GM19351 (cell line): ENCODE measurements around the gene MICB.
"Not testable (repeated sequence)": the region's sequence is repeated elsewhere in the genome, so short reads cannot be mapped to it uniquely, and the experiment has no call there.

Experiments
- ATAC-seq: cut with Tn5 transposase; IDR thresholded peaks from one replicate; pipeline ENCODE4 v1.9.1; 2021; ENCODE audit warnings: mild to moderate bottlenecking, moderate library complexity; ENCODE audit not compliant: unreplicated experiment

Gene MICB

GRCh38 chr6:31497531-31498476 lies at the start of gene MICB:
MICB (plus strand) TSS chr6:31498145; CDS start chr6:31498194, 49 bp downstream.
- peak; percentile 56 for ATAC-seq

- no peak for ATAC-seq
These were observed 47.2 kb upstream of the MICB start for GRCh38 chr6:31450751-31451150.

- ATAC-seq, result no peak
These were observed 45.1 kb upstream of the MICB start for GRCh38 chr6:31452859-31453258.

GRCh38 chr6:31453259-31453658 lies 44.7 kb upstream of the MICB start:
- no peak for ATAC-seq

GRCh38 chr6:31459864-31460263 lies 38.1 kb upstream of the MICB start:
- ATAC-seq, result not testable (repeated sequence)

GRCh38 chr6:31460361-31461025 lies 37.5 kb upstream of the MICB start:
- no peak for ATAC-seq

- ATAC-seq, result no peak
These were observed 35.6 kb upstream of the MICB start for GRCh38 chr6:31462026-31462963.

- peak; percentile 89 for ATAC-seq
These were observed 34.7 kb upstream of the MICB start for GRCh38 chr6:31462964-31463870.

- no peak for ATAC-seq
These were observed 33.4 kb upstream of the MICB start for GRCh38 chr6:31464252-31465184.

- no peak for ATAC-seq
These were observed 32.8 kb upstream of the MICB start for GRCh38 chr6:31465185-31465536.

- no peak for ATAC-seq
These were observed 32.2 kb upstream of the MICB start for GRCh38 chr6:31465718-31466117.

GRCh38 chr6:31466466-31466865 lies 31.5 kb upstream of the MICB start:
- no peak for ATAC-seq

- ATAC-seq, result no peak
These were observed 30.8 kb upstream of the MICB start for GRCh38 chr6:31467151-31467550.

GRCh38 chr6:31468311-31468710 lies 29.6 kb upstream of the MICB start:
- no peak for ATAC-seq

GRCh38 chr6:31470801-31471200 lies 27.1 kb upstream of the MICB start:
- ATAC-seq, result no peak

GRCh38 chr6:31471711-31472110 lies 26.2 kb upstream of the MICB start:
- no peak for ATAC-seq

GRCh38 chr6:31472259-31472658 lies 25.7 kb upstream of the MICB start:
- no peak for ATAC-seq

- no peak for ATAC-seq
These were observed 24.7 kb upstream of the MICB start for GRCh38 chr6:31473244-31473643.
